Measurements from ENCODE around the gene CHN2.

DNA sequence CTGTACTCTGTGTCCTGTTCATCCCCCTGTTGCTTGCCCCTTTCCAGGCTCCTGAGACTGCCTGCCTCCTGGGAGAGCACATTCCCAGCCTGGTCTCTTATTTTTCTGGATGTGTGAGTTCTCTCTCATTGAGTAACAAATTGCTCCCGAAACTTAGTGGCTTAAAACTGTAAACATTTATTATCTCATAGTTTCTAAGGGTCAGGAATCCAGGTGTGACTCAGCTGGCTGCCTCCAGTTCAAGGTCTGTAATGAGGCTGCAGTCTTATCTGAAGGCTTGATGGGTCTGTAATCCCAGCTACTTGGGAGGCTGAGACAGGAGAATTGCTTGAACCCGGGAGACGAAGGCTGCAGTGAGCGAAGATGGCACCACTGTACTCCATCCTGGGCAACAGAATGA is 315.5 kb downstream of the CHN2 start:
- TF ChIP-seq TAF1 (IDR thresholded peaks at IDR 0.05; ENCODE audit: borderline replicate concordance, insufficient read depth, low read length), result no peak
- TF ChIP-seq, protein P1, sequence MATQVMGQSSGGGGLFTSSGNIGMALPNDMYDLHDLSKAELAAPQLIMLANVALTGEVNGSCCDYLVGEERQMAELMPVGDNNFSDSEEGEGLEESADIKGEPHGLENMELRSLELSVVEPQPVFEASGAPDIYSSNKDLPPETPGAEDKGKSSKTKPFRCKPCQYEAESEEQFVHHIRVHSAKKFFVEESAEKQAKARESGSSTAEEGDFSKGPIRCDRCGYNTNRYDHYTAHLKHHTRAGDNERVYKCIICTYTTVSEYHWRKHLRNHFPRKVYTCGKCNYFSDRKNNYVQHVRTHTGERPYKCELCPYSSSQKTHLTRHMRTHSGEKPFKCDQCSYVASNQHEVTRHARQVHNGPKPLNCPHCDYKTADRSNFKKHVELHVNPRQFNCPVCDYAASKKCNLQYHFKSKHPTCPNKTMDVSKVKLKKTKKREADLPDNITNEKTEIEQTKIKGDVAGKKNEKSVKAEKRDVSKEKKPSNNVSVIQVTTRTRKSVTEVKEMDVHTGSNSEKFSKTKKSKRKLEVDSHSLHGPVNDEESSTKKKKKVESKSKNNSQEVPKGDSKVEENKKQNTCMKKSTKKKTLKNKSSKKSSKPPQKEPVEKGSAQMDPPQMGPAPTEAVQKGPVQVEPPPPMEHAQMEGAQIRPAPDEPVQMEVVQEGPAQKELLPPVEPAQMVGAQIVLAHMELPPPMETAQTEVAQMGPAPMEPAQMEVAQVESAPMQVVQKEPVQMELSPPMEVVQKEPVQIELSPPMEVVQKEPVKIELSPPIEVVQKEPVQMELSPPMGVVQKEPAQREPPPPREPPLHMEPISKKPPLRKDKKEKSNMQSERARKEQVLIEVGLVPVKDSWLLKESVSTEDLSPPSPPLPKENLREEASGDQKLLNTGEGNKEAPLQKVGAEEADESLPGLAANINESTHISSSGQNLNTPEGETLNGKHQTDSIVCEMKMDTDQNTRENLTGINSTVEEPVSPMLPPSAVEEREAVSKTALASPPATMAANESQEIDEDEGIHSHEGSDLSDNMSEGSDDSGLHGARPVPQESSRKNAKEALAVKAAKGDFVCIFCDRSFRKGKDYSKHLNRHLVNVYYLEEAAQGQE (IDR thresholded peaks at IDR 0.05; ENCODE audit: insufficient read depth in 1 of 2, low read depth in 2 of 2, low read length in 2 of 2), result no peak

Data from PFSK-1 (cell line).